Suprapubic skin (tissue), 4 donors: ENCODE measurements around the gene NEK8. TPM values are rescaled to one million over a fixed set of nuclear protein-coding genes. Genes with fewer than 3 reads are reported as not detected.

Experiments
- DNase-seq, 2 donors: peaks; one replicate each; pipeline ENCODE4 v3.0.0-alpha.2; 2019; ENCODE audit warnings: low spot score in 2 of 2
- H3K27ac ChIP-seq: fragments of 200-600 bp; sonication (generic); one replicate; pipeline ENCODE4 v1.5.1; 2019
- H3K27me3 ChIP-seq: fragments of 200-600 bp; sonication (generic); one replicate; pipeline ENCODE4 v1.5.1; 2019
- H3K36me3 ChIP-seq: fragments of 200-600 bp; sonication (generic); one replicate; pipeline ENCODE4 v1.5.1; 2019
- H3K4me1 ChIP-seq: fragments of 200-600 bp; sonication (generic); one replicate; pipeline ENCODE4 v1.5.1; 2019
- H3K4me3 ChIP-seq: fragments of 200-600 bp; sonication (generic); one replicate; pipeline ENCODE4 v1.5.1; 2019; ENCODE audit warnings: mild to moderate bottlenecking
- H3K9me3 ChIP-seq: fragments of 200-600 bp; sonication (generic); one replicate; pipeline ENCODE4 v1.5.1; 2019
- CTCF ChIP-seq, 2 donors: fragments of 200-600 bp in 1 of 2; fragments of 450-650 bp in 1 of 2; sonication (generic) in 1 of 2; IDR thresholded peaks; one replicate each; pipeline ENCODE4 v1.5.1; 2016 to 2019; ENCODE audit warnings: antibody characterized with exemption in 2 of 2, mild to moderate bottlenecking in 1 of 2, moderate library complexity in 1 of 2
- EP300 ChIP-seq: sonication (generic); formaldehyde crosslinking; IDR thresholded peaks from one replicate; pipeline ENCODE4 v1.6.1; 2017; ENCODE audit warnings: antibody characterized with exemption
- POLR2A ChIP-seq, 2 donors: fragments of 450-650 bp; IDR thresholded peaks; one replicate each; pipeline ENCODE4 v1.6.1; 2017; ENCODE audit warnings: antibody characterized with exemption in 2 of 2, mild to moderate bottlenecking in 2 of 2, moderate library complexity in 2 of 2
- POLR2AphosphoS5 ChIP-seq, 3 donors: sonication (generic); formaldehyde crosslinking; IDR thresholded peaks; one replicate each; pipeline ENCODE4 v1.6.1; 2017; ENCODE audit warnings: antibody characterized with exemption in 3 of 3
- WGBS: methylation state at CpG from one replicate; pipeline ENCODE4 v1.1.5; 2018; 5-methylcytosine and 5-hydroxymethylcytosine counted together
- total RNA-seq, 4 donors: library from RNA; depleted of rRNA; stranded (reverse); fragments of >200 nt; gene quantifications; one replicate each; pipeline ENCODE4 v1.1.0, GENCODE V29; 2016

The NEK8 gene
- total RNA-seq, 4 donors from 2014 or later = 1.9 to 8.1 (median 6.0) TPM

- no peaks in the 10 kb centered on the region for H3K9me3 ChIP-seq
- no peaks in the 10 kb centered on the region for H3K27me3 ChIP-seq
- H3K36me3 ChIP-seq = peaks cover 34% of the 10 kb centered on the region
- TF ChIP-seq POLR2A (IDR thresholded peaks at IDR 0.05) (no peak), POLR2AphosphoS5 (IDR thresholded peaks at IDR 0.05) (no peak), CTCF (IDR thresholded peaks at IDR 0.05) (no peak), EP300 (no peak)
- no peak overlapping the region for H3K4me3 ChIP-seq
- DNase-seq = no peak
- no peak overlapping the region for H3K27ac ChIP-seq
- peaks cover 2% of the 10 kb centered on the region for H3K4me1 ChIP-seq
- WGBS = 81% methylated on average over 7 of the region's 7 CpGs
Observed at GRCh38 chr17:28755486-28755885, 26.9 kb downstream of the NEK8 start.

GRCh38 chr17:28756049-28756804, 27.6 kb downstream of the NEK8 start:
- no peak overlapping the region for H3K27ac ChIP-seq

GRCh38 chr17:28758411-28759121, 30.0 kb downstream of the NEK8 start:
- no peak overlapping the region for H3K27ac ChIP-seq
- no peaks in the 10 kb centered on the region for H3K9me3 ChIP-seq
- H3K4me3 ChIP-seq = no peak overlapping the region
- H3K27me3 ChIP-seq = no peaks in the 10 kb centered on the region
- no peak for TF ChIP-seq CTCF (IDR thresholded peaks at IDR 0.05)
- TF ChIP-seq POLR2A (IDR thresholded peaks at IDR 0.05) = no peak
- TF ChIP-seq EP300 = no peak
- TF ChIP-seq POLR2AphosphoS5 (IDR thresholded peaks at IDR 0.05) = no peak
- DNase-seq = peak in 1 of 2 donors; percentile 59
- WGBS = 91% methylated on average over 24 of the region's 32 CpGs
- H3K4me1 ChIP-seq = peaks cover 13% of the 10 kb centered on the region
- peaks cover 38% of the 10 kb centered on the region for H3K36me3 ChIP-seq

More at GRCh38 chr17:28756049-28756804, 27.6 kb downstream of the NEK8 start:
- WGBS = 60% methylated on average over 5 of the region's 5 CpGs
- no peak for DNase-seq
- Histone ChIP-seq H3K4me1 (peaks cover 5% of the 10 kb centered on the region), H3K36me3 (peaks cover 34% of the 10 kb centered on the region), H3K4me3 (no peak overlapping the region), H3K27me3 (no peaks in the 10 kb centered on the region), H3K9me3 (no peaks in the 10 kb centered on the region)
- TF ChIP-seq POLR2A (IDR thresholded peaks at IDR 0.05) (no peak), EP300 (no peak), CTCF (IDR thresholded peaks at IDR 0.05) (no peak), POLR2AphosphoS5 (IDR thresholded peaks at IDR 0.05) (no peak)

- peaks cover 38% of the 10 kb centered on the region for H3K36me3 ChIP-seq
- no peaks in the 10 kb centered on the region for H3K27me3 ChIP-seq
- peak in 1 of 2 donors; percentile 66 for DNase-seq
- H3K4me3 ChIP-seq = no peak overlapping the region
- 91% methylated on average over 16 of the region's 18 CpGs for WGBS
- peaks cover 13% of the 10 kb centered on the region for H3K4me1 ChIP-seq
- no peak for TF ChIP-seq POLR2AphosphoS5 (IDR thresholded peaks at IDR 0.05)
- no peak for TF ChIP-seq EP300
- no peak for TF ChIP-seq CTCF (IDR thresholded peaks at IDR 0.05)
- TF ChIP-seq POLR2A (IDR thresholded peaks at IDR 0.05) = no peak
- H3K27ac ChIP-seq = no peak overlapping the region
- H3K9me3 ChIP-seq = no peaks in the 10 kb centered on the region
Observed at GRCh38 chr17:28759256-28759865, 30.8 kb downstream of the NEK8 start.
